K562 (cell line): Measurements from ENCODE around the gene ZNF618. TPM values are rescaled to one million over a fixed set of nuclear protein-coding genes. Genes with fewer than 3 reads are reported as not detected.

Experiments used
- ATAC-seq: fragments of 200-7000 bp; cut with Tn5 transposase; 3 replicates; pipeline ENCODE4 v1.9.1; 2020; ENCODE audit warnings: moderate library complexity
- BruUV-seq: library from RNA; stranded (reverse); fragments of 400-500 nt; replicated peaks from 2 replicates; lab custom pipeline; 2021; lab: Mats Ljungman, UMichigan
- CTCF ChIA-PET: fragments of 300-600 bp; formaldehyde crosslinking; extraction: SDS; loops from one replicate; lab custom pipeline; 2021; ENCODE audit warnings: low intra/inter-chr PET ratio; lab: Yijun Ruan, JAX
- POLR2A ChIA-PET: fragments of 300-600, 350-650 bp; sonication (Branson Sonifier 250); formaldehyde crosslinking; extraction: SDS; loops from one replicate; lab custom pipeline; 2021; ENCODE audit warnings: antibody characterized with exemption, inconsistent platforms; lab: Yijun Ruan, JAX
- DNase-seq, 4 experiments: peaks; one replicate each; pipeline versions ENCODE4 v3.0.0 to v3.0.0-alpha.2; 2011 to 2018; ENCODE audit warnings: low spot score in 3 of 4, mixed read lengths in 3 of 4; ENCODE audit errors: extremely low read depth in 1 of 4
- FAIRE-seq: peaks from 2 replicates; lab custom pipeline; 2011; peaks lifted over from hg19 to GRCh38; lab: Jason Lieb, UNC
- H2AFZ ChIP-seq: 2 replicates; pipeline ENCODE4 v1.6.0; 2011; ENCODE audit warnings: low read depth, low read length, control low read depth, inconsistent platforms
- H3K27ac ChIP-seq: fragments of 200-600 bp; 3 replicates; pipeline ENCODE4 v1.8.0; 2011; ENCODE audit warnings: low read depth, mild to moderate bottlenecking, control low read depth, inconsistent platforms, low read length, moderate library complexity, mixed read lengths; ENCODE audit errors: extremely low read depth
- H3K27me3 ChIP-seq, 2 experiments: fragments of 300-600 bp in 1 of 2; 2 replicates in 1 of 2; 3 replicates in 1 of 2; pipeline versions ENCODE4 v1.6.0 to v1.8.0; 2011; ENCODE audit warnings: inconsistent platforms in 2 of 2, low read length in 2 of 2, mild to moderate bottlenecking in 1 of 2, mixed read lengths in 1 of 2, moderate library complexity in 1 of 2; ENCODE audit not compliant: control insufficient read depth in 2 of 2, insufficient read depth in 2 of 2
- H3K36me3 ChIP-seq: fragments of 300-600 bp; 3 replicates; pipeline ENCODE4 v1.8.0; 2011; ENCODE audit warnings: mild to moderate bottlenecking, low read length, inconsistent platforms; ENCODE audit not compliant: control insufficient read depth, insufficient read depth
- H3K4me1 ChIP-seq, 2 experiments: fragments of 200-600 bp in 1 of 2; replicated peaks in 1 of 2; 2 replicates in 1 of 2; 3 replicates in 1 of 2; pipeline versions ENCODE4 v1.5.1 to v1.8.0; 2011; ENCODE audit warnings: inconsistent platforms in 2 of 2, low read length in 2 of 2, mild to moderate bottlenecking in 1 of 2, mixed read lengths in 1 of 2, moderate library complexity in 1 of 2; ENCODE audit not compliant: control insufficient read depth in 2 of 2, insufficient read depth in 2 of 2
- H3K4me2 ChIP-seq: 2 replicates; pipeline ENCODE4 v1.6.1; 2011; ENCODE audit warnings: low read length, control low read depth, inconsistent platforms, mixed read lengths; ENCODE audit not compliant: insufficient read depth
- H3K4me3 ChIP-seq: fragments of 200-600 bp; sonication (generic), shearing (Covaris generic); 2 replicates; pipeline ENCODE4 v1.5.1; 2016; ENCODE audit warnings: control low read depth, inconsistent platforms
- H3K79me2 ChIP-seq: fragments of 200-600 bp; 3 replicates; pipeline ENCODE4 v1.8.0; 2011; ENCODE audit warnings: low read length, inconsistent platforms; ENCODE audit not compliant: control insufficient read depth, insufficient read depth
- H3K9ac ChIP-seq, 2 experiments: 2 replicates each; pipeline versions ENCODE4 v1.6.0 to v1.6.1; 2011; ENCODE audit warnings: low read depth in 2 of 2, low read length in 2 of 2, control low read depth in 1 of 2, inconsistent platforms in 1 of 2, mild to moderate bottlenecking in 1 of 2, mixed read lengths in 1 of 2; ENCODE audit not compliant: insufficient read depth in 1 of 2
- H3K9me1 ChIP-seq: one replicate; pipeline ENCODE4 v1.6.0; 2011; ENCODE audit warnings: inconsistent platforms, mild to moderate bottlenecking, low read length, moderate library complexity; ENCODE audit not compliant: control insufficient read depth, insufficient read depth
- H3K9me3 ChIP-seq: replicated peaks from 2 replicates; pipeline ENCODE4 v1.5.1; 2011; ENCODE audit warnings: low read depth, low read length, inconsistent platforms; ENCODE audit not compliant: control insufficient read depth, insufficient read depth
- H4K20me1 ChIP-seq: replicated peaks from 2 replicates; pipeline ENCODE4 v1.6.1; 2011; ENCODE audit warnings: low read length, inconsistent platforms, mixed read lengths; ENCODE audit not compliant: control insufficient read depth, insufficient read depth
- ATF1 ChIP-seq, 2 experiments: fragments of 450-650 bp in 1 of 2; IDR thresholded peaks; 2 replicates each; pipeline ENCODE4 v1.6.1; 2016; ENCODE audit warnings: missing compliant biosample characterization in 1 of 2, missing genetic modification characterization in 1 of 2
- ELK3 ChIP-seq: fragments of 450-650 bp; formaldehyde crosslinking; IDR thresholded peaks from 2 replicates; pipeline ENCODE4 v1.4.0; 2020; ENCODE audit warnings: mild to moderate bottlenecking
- HIVEP1 ChIP-seq: fragments of 250-450 bp; sonication (Bioruptor Pico); IDR thresholded peaks from 2 replicates; pipeline ENCODE4 v1.4.0; 2020; ENCODE audit warnings: mild to moderate bottlenecking
- MECOM ChIP-seq: fragments of 250-450 bp; sonication (Bioruptor Pico); IDR thresholded peaks from 2 replicates; pipeline ENCODE4 v1.8.0; 2022; ENCODE audit warnings: inconsistent platforms
- NCOR1 ChIP-seq: fragments of 450-650 bp; IDR thresholded peaks from 2 replicates; pipeline ENCODE4 v1.6.1; 2016; ENCODE audit warnings: mild to moderate bottlenecking, moderate library complexity
- VEZF1 ChIP-seq: fragments of 200-800 bp; sonication (Bioruptor generic); IDR thresholded peaks from 2 replicates; pipeline ENCODE4 v1.6.1; 2017; ENCODE audit warnings: missing genetic modification characterization, missing compliant biosample characterization
- ZNF561 ChIP-seq: fragments of 450-650 bp; formaldehyde crosslinking; conservative IDR thresholded peaks from 2 replicates; pipeline ENCODE4 v1.4.0; 2020; ENCODE audit warnings: mild to moderate bottlenecking, moderate library complexity
- ZNF75A ChIP-seq: fragments of 450-650 bp; formaldehyde crosslinking; IDR thresholded peaks from 2 replicates; pipeline ENCODE4 v1.4.0; 2020; ENCODE audit warnings: mild to moderate bottlenecking
- WGBS: fragments of 100-300 bp; shearing (Covaris generic); methylation state at CpG from one replicate; pipeline ENCODE4 v1.1.6; 2016; ENCODE audit warnings: low coverage, mixed read lengths; ENCODE audit not compliant: insufficient coverage; ENCODE audit errors: missing lambda C conversion rate; 5-methylcytosine and 5-hydroxymethylcytosine counted together
- in situ Hi-C: fragments of 300-500 bp; cut with MboI; formaldehyde crosslinking; loops from 4 replicates; pipeline ENCODE4 v1.15.0; 2018; ENCODE audit warnings: inconsistent platforms, mixed read lengths
- intact Hi-C: fragments of 100-400 bp; cut with micrococcal nuclease; formaldehyde crosslinking; loops from 2 replicates; pipeline ENCODE4 v1.14.2; 2022
- polyA plus RNA-seq, 8 experiments: library from polyadenylated mRNA; depleted of rRNA in 4 of 8; stranded (reverse) in 5 of 8; unstranded in 3 of 8; fragments of >200 nt; fragmentation: Nextera tagmentation in 2 of 8; fragmentation: Illumina TruSeq in 1 of 8; extraction: Ambion mirVana in 2 of 8; extraction: Trizol in 1 of 8; gene quantifications; 2 replicates each; pipeline versions ENCODE4 v1.2.1 to v1.2.3, GENCODE V29; 2011 to 2014; ENCODE audit warnings: inconsistent platforms in 1 of 8, missing spikeins in 1 of 8
- total RNA-seq, 7 experiments: library from RNA; depleted of rRNA in 6 of 7; stranded (reverse); fragments of >200 nt in 6 of 7; fragmentation: Illumina TruSeq in 2 of 7; extraction: Trizol in 2 of 7; gene quantifications; 2 replicates each; pipeline versions ENCODE4 v1.2.1 to v1.2.3, GENCODE V29; 2011 to 2021; ENCODE audit warnings: low replicate concordance in 1 of 7
- TF ChIP-seq, protein P1 (sequence below): sonication (generic); formaldehyde crosslinking; IDR thresholded peaks from 2 replicates; pipeline ENCODE4 v1.8.0; 2022; ENCODE audit warnings: mild to moderate bottlenecking, missing genetic modification reagents

Gene ZNF618
- total and polyA plus RNA-seq, 9 of the 15 experiments (the other 6 are each of a cell fraction or from before 2014, with no cell fraction given) = 0.08 to 13.7 (median 3.4) TPM

- no TSS peak for BruUV-seq
- Histone ChIP-seq H3K9me1 (no peaks in the 10 kb centered on the region), H3K9me3 (no peaks in the 10 kb centered on the region), H3K4me3 (no peak overlapping the region), H3K79me2 (no peaks in the 10 kb centered on the region), H3K4me2 (no peak overlapping the region), H3K36me3 (no peaks in the 10 kb centered on the region), H3K9ac (no peak overlapping the region), H3K4me1 (no peaks in the 10 kb centered on the region), H4K20me1 (no peaks in the 10 kb centered on the region; the same call in 1 of the 2 replicates), H2AFZ (no peak overlapping the region), H3K27ac (no peak overlapping the region), H3K27me3 (no peaks in the 10 kb centered on the region)
- ChIA-PET CTCF (no interaction called here), POLR2A (interaction anchor here (0.6 kb wide), 1 partner anchor 8 kb away, joined by 3 read pairs; no protein-coding TSS in a partner anchor)
- no peak for DNase-seq
- no peak for FAIRE-seq
- in situ Hi-C loops (no loop called here), intact Hi-C loops (no loop called here)
- WGBS = 47% methylated on average over 5 of the region's 5 CpGs
- TF ChIP-seq ELK3 (CRISPR knock-in tag) (no peak), HIVEP1 (no peak), VEZF1 (CRISPR knock-in tag) (no peak), ATF1 (CRISPR knock-in tag; IDR thresholded peaks at IDR 0.05) (no peak), ATF1 (tag; IDR thresholded peaks at IDR 0.05) (no peak), MECOM (CRISPR knock-in tag) (no peak), ZNF75A (CRISPR knock-in tag) (no peak), NCOR1 (no peak), ZNF561 (CRISPR knock-in tag) (no peak)
- TF ChIP-seq, protein P1, sequence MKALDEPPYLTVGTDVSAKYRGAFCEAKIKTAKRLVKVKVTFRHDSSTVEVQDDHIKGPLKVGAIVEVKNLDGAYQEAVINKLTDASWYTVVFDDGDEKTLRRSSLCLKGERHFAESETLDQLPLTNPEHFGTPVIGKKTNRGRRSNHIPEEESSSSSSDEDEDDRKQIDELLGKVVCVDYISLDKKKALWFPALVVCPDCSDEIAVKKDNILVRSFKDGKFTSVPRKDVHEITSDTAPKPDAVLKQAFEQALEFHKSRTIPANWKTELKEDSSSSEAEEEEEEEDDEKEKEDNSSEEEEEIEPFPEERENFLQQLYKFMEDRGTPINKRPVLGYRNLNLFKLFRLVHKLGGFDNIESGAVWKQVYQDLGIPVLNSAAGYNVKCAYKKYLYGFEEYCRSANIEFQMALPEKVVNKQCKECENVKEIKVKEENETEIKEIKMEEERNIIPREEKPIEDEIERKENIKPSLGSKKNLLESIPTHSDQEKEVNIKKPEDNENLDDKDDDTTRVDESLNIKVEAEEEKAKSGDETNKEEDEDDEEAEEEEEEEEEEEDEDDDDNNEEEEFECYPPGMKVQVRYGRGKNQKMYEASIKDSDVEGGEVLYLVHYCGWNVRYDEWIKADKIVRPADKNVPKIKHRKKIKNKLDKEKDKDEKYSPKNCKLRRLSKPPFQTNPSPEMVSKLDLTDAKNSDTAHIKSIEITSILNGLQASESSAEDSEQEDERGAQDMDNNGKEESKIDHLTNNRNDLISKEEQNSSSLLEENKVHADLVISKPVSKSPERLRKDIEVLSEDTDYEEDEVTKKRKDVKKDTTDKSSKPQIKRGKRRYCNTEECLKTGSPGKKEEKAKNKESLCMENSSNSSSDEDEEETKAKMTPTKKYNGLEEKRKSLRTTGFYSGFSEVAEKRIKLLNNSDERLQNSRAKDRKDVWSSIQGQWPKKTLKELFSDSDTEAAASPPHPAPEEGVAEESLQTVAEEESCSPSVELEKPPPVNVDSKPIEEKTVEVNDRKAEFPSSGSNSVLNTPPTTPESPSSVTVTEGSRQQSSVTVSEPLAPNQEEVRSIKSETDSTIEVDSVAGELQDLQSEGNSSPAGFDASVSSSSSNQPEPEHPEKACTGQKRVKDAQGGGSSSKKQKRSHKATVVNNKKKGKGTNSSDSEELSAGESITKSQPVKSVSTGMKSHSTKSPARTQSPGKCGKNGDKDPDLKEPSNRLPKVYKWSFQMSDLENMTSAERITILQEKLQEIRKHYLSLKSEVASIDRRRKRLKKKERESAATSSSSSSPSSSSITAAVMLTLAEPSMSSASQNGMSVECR = no peak
- ATAC-seq = no peak
Measured at GRCh38 chr9:113907282-113907681, 31.2 kb downstream of the ZNF618 start.
